ENCODE data around the gene PTMS. TPM values are rescaled to one million over a fixed set of nuclear protein-coding genes. Genes with fewer than 3 reads are reported as not detected.

PTMS gene
- total and polyA plus RNA-seq, 2 of the 13 experiments (the other 11 are each of a cell fraction or from before 2014, with no cell fraction given) = 40.5 to 82.4 TPM

DNA sequence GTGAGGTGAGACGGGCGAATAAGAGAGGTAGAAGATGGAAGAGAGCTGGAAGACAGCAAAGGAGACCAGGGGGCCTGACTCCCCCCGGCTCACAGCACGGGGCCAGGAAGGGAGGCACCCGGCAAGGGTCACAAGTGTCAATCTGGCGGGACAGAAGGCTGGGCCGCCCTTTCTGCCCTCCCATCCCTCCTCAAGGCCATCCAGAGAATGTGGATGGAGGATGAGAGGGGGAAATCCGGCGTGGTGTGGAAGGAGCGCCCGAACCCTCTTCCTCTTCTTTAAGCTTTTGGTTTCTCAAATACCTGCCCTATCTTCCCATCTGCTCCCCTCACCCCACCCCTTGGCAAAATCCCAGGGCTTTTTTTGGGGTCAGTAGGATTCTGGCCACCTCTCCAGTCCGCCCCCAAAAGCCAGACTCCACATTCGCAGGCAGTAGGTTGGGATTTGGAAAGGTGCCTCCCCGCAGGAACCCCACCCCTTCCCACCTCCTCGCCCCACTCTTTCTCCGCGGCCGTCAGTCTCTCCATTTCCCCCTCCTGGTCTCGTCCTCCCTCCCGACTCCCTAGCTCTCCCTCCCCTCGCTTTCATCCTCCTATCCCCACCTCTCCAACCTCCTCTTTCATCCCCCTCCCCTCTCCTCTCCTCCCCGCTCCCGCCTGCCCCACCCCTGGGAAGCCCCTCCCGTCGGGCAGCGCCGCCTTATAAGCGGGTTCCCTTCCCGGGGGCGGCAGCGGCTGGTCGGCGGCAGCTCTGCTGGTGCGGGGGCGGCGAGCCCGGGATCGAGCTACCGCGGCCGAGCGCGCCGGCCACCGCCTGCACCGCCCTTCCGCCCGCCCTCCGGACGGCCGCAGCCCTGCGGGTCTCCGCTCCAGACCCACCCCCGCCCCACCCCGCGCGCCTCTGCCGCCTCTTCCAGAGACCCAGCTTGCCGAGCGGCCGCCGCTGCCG is at the start of gene PTMS (continued):
- TF ChIP-seq, protein P1, sequence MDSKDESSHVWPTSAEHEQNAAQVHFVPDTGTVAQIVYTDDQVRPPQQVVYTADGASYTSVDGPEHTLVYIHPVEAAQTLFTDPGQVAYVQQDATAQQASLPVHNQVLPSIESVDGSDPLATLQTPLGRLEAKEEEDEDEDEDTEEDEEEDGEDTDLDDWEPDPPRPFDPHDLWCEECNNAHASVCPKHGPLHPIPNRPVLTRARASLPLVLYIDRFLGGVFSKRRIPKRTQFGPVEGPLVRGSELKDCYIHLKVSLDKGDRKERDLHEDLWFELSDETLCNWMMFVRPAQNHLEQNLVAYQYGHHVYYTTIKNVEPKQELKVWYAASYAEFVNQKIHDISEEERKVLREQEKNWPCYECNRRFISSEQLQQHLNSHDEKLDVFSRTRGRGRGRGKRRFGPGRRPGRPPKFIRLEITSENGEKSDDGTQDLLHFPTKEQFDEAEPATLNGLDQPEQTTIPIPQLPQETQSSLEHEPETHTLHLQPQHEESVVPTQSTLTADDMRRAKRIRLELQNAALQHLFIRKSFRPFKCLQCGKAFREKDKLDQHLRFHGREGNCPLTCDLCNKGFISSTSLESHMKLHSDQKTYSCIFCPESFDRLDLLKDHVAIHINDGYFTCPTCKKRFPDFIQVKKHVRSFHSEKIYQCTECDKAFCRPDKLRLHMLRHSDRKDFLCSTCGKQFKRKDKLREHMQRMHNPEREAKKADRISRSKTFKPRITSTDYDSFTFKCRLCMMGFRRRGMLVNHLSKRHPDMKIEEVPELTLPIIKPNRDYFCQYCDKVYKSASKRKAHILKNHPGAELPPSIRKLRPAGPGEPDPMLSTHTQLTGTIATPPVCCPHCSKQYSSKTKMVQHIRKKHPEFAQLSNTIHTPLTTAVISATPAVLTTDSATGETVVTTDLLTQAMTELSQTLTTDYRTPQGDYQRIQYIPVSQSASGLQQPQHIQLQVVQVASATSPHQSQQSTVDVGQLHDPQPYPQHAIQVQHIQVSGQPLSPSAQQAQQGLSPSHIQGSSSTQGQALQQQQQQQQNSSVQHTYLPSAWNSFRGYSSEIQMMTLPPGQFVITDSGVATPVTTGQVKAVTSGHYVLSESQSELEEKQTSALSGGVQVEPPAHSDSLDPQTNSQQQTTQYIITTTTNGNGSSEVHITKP (CRISPR knock-in tag; IDR thresholded peaks at IDR 0.05; ENCODE audit: low read depth) = no peak
- TF ChIP-seq ZNF891 (CRISPR knock-in tag; IDR thresholded peaks at IDR 0.05) (no peak), RBM22 (optimal IDR thresholded peaks at IDR 0.05; ENCODE audit: low read length) (no peak), CEBPB (IDR thresholded peaks at IDR 0.05; ENCODE audit: borderline replicate concordance, low read depth, low read length) (no peak), ZNF234 (CRISPR knock-in tag; conservative IDR thresholded peaks at IDR 0.05) (0 out of 2 replicates have a peak, but pooled peaks have one; percentile 57), MXD4 (CRISPR knock-in tag; IDR thresholded peaks at IDR 0.05) (no peak), HDAC6 (IDR thresholded peaks at IDR 0.05; ENCODE audit: low read depth, low read length) (no peak), ZNF501 (CRISPR knock-in tag; IDR thresholded peaks at IDR 0.05) (0 out of 2 replicates have a peak, but pooled peaks have one; percentile 20), GATAD1 (CRISPR knock-in tag; IDR thresholded peaks at IDR 0.05) (no peak), CBX1 (IDR thresholded peaks at IDR 0.05; ENCODE audit: low read depth) (no peak), HNRNPUL1 (IDR thresholded peaks at IDR 0.05; ENCODE audit: low read depth, low read length) (no peak), ZNF782 (CRISPR knock-in tag; IDR thresholded peaks at IDR 0.05; ENCODE audit: borderline replicate concordance) (no peak), HOXA5 (CRISPR knock-in tag; IDR thresholded peaks at IDR 0.05) (no peak)
- TF ChIP-seq, protein P2, sequence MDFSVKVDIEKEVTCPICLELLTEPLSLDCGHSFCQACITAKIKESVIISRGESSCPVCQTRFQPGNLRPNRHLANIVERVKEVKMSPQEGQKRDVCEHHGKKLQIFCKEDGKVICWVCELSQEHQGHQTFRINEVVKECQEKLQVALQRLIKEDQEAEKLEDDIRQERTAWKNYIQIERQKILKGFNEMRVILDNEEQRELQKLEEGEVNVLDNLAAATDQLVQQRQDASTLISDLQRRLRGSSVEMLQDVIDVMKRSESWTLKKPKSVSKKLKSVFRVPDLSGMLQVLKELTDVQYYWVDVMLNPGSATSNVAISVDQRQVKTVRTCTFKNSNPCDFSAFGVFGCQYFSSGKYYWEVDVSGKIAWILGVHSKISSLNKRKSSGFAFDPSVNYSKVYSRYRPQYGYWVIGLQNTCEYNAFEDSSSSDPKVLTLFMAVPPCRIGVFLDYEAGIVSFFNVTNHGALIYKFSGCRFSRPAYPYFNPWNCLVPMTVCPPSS (IDR thresholded peaks at IDR 0.05) = no peak
- TF ChIP-seq, protein P3, sequence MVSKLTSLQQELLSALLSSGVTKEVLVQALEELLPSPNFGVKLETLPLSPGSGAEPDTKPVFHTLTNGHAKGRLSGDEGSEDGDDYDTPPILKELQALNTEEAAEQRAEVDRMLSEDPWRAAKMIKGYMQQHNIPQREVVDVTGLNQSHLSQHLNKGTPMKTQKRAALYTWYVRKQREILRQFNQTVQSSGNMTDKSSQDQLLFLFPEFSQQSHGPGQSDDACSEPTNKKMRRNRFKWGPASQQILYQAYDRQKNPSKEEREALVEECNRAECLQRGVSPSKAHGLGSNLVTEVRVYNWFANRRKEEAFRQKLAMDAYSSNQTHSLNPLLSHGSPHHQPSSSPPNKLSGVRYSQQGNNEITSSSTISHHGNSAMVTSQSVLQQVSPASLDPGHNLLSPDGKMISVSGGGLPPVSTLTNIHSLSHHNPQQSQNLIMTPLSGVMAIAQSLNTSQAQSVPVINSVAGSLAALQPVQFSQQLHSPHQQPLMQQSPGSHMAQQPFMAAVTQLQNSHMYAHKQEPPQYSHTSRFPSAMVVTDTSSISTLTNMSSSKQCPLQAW (CRISPR knock-in tag; IDR thresholded peaks at IDR 0.05) = no peak

Data from HepG2 (cell line).